NCI-H1694 (cell line): ENCODE data around the gene RHOB.
"Not testable (repeated sequence)": the region's sequence is repeated elsewhere in the genome, so short reads cannot be mapped to it uniquely, and the experiment has no call there.

ENCODE experiments used
- DNase-seq: peaks from one replicate; lab custom pipeline; 2025; lab: John Stamatoyannopoulos, UW

The RHOB gene

GRCh38 chr2:20454036-20454981, 7.4 kb downstream of the RHOB start:
- DNase-seq: no peak

GRCh38 chr2:20455076-20455587, 8.3 kb downstream of the RHOB start:
- no peak for DNase-seq

DNA sequence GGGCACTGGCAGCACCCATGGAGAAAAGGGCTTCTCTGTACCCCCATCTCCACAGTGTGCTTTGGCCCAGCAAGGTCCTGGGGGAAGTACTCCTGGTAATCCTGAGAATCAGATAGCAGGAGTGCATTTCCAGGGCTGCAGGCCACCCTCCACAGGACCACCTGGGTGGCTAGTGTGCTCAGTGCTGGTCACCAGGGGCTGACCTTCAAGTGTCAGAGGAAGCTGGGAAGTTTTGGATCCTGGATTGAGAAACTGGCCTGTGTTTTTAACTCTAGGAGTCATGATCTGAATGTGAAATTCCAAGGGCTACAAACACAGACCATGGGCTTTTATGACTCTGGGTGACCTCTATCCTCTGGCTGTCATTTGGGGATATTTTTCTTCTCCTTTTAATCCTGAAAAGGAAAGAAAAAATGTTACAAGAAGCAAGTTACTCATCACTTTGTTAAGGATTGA, 9.3 kb downstream of the RHOB start:
- DNase-seq: no peak

GRCh38 chr2:20456636-20457426, 10.0 kb downstream of the RHOB start:
- DNase-seq: no peak

DNA sequence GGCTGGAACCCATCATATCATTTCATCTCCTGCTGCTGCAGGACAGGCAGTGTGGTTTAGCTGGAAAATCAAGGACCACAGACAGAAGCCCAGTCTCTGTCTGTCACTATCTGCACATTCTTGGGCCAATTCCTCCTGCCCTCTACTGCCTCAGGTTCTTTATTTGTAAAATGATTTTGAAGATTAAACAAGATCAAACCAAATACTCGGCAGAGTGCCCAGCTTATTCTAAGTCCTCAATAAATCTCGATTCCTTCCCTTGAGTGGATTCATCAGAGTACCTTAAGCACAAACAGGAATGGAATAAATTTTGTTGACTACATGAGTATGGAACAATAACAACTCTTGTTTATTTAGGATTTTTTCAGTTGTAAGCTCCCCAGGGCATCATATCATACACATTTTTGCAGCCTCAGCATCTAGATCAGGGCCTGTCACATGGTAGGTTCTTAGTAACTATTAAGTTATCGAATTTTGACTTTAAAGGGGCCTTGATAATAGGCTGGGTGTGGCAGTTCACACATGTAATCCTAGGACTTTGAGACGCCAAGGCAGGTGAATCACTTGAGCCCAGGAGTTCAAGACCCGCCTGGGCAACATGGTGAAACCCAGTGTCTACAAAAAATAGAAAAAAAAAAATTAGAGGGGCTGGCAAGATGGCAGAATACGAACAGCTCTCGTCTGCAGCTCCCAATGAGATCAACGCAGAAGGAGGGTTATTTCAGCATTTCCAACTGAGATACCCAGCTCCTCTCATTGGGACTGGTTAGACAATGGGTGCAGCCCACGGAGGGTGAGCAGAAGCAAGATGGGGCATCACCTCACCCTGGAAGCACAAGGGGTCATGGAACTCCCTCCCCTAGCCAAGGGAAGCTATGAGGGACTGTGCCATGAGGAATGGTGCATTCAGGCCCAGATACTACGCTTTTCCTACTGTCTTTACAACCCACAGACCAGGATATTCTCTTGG, 11.1 kb downstream of the RHOB start:
- no peak for DNase-seq

- not testable (repeated sequence) for DNase-seq
Observed at GRCh38 chr2:20458737-20459484, 12.0 kb downstream of the RHOB start.

- DNase-seq: no peak
Observed at GRCh38 chr2:20465716-20466394, 19.0 kb downstream of the RHOB start.

- no peak for DNase-seq
Observed at GRCh38 chr2:20467789-20468548, 21.1 kb downstream of the RHOB start.

DNA sequence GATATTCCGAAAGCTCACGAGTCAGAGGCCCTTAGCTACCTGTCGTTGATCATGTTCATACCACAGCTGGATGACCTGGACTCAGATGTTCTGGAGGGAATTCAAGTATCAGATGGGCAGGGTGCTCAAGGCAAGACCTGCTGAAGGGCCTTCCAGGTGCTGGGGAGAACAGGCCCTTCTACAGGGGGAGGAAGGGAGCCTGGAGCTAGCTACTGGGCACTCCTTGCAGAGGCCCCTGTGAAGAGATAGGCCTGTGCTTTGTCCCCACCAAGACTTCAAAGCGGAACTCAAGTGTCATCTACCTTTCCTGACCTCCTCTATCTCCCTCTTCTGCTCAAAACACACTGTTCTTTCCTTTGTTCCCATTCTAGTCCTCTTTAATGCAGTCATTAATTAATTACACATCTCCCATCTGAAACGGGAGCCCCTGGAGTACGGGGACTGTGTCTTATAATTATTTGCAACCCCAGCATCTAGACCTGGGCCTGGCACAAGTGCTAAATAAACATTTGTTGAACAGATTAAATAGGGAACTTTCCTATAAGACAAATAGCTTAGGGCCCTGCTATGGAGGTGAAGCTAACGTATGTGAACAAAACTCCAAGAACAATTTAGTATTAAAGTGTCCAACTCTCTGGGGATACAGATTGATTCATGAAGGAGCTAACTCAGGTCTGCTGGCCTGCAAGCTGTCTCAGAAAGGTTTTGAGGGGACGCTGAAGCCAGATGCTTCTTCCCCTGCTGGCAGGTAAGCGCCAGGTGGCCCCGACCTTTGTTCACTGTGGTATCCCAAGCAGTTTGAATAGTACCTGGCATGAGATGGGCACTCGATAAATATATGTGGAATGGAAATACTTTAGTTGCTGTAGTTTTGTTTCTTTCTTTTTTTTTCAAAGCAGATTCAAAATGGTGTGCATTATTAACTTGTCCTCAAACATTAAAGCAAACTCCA, 22.0 kb downstream of the RHOB start:
- no peak for DNase-seq

DNA sequence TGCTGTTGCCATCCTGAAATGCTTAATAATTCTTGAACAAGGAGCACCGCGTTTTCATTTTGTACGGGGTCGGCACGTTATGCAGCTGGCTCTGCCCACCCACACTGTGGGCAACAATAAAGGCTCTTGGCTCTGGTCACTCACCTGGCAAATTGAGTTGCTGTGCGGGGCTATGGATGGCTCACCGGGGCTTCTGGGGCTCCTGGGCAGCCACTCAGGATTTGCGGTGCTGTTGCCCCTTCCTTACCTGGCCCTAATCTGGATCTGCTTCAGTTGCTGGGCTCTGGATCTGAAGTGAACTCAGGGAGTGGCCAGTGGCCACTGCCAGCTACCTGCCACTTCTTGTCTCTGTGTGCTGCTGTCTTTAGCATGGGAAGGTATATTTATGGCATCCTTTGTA, 22.7 kb downstream of the RHOB start:
- no peak for DNase-seq

DNA sequence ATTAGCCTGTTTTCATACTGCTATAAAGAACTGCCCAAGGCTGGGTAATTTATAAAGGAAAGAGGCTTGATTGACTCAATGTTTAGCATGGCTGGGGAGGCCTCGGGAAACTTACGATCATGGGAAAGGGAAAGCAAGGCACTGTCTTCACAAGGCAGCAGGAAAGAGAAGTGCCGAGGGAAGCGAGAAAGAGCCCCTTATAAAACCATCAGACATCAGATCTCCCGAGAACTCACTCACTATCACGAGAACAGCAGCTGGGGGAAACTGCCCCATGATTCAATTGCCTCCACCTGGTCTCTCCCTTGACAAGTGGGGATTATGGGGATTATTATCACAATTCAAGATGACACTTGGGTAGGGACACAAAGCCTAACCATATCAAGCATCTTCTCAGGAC, 23.3 kb downstream of the RHOB start:
- DNase-seq: no peak

DNA sequence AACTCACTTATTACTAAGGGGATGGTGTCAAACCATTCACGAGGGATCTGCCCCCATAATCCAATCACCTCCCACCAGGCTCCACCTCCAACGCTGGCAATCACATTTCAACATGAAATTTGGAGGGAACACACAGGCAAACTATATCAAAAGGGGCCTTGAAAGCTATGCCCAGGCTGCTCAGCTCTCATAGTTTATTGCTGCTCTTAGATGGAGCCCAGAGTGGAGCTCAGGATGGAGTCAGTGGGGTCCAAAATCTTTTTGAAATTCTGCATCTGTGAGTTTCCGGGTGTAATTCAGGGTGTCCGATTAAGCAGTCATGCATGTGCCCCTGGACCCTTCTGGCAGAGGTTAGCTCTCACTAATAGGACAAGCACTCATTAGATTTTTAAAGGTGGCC, 24.3 kb downstream of the RHOB start:
- DNase-seq: no peak

DNA sequence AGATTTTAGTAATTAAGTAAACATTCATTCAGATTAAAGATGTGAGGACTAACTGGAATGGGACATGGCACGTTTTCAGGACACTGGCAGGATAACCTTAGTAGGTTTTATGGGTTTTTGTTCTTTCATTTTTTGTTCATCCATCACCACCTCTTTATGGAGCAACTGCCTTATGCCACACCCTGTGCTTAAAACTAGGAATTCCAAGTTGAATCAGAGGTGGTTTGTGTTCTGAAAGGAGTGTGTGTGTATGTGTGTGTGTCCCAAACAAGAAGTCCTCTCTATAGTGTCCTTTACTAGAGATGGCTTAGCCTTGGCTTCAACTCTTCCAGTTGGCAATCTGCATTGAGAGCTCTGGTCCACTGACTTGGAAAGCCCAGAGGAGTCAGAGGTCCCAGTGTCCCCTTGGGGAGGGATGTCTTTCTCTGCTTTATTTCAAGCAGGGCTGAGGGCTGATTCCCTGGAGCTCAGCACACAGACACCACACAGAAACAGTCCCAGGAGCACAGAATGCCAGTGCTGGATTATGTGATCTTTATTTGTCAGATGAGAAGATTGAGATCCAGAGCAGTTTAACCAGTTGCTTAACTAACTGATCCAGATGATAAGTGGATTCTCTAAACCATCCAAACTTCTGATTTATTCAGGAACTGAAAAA, 25.2 kb downstream of the RHOB start:
- no peak for DNase-seq

DNA sequence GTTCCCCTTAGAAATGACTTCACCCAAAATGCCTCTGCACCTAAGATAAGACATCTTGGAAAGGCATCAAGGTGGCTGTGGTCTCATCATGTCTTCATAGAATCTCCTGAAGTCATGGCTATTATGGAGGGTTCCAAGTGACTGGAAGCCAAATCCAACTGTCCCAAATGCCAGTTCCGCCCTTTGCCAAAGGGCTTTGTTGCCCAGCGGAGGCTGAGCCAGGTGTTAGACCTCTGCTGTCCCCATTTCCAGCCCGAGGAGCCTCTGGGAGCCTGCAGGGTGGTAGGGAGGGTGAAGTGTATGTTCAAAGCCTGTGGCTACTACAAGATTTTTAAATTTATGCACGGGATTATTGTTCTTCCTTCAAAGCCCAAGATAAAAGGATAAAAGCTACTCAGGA, 25.7 kb downstream of the RHOB start:
- DNase-seq: no peak

DNA sequence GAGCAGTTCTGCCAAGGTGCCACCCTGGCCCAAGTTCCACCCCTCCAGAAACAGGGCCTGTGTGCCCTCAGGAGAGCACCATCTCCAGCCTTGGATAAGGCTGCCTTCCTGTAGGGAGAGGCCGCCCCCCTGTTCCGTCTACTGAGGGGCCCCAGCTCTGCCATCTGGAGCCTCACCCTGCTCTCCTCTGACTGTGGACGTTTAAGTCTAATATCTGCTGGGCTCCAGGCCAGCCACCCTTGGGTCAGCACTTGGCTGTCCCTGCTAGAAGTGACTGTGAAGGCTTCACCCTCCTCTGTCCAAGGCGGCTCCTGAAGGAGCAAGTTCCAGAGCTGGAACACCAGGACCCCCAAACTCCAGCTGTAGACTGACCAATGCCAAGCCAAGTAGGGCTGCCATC, 26.3 kb downstream of the RHOB start:
- no peak for DNase-seq

DNA sequence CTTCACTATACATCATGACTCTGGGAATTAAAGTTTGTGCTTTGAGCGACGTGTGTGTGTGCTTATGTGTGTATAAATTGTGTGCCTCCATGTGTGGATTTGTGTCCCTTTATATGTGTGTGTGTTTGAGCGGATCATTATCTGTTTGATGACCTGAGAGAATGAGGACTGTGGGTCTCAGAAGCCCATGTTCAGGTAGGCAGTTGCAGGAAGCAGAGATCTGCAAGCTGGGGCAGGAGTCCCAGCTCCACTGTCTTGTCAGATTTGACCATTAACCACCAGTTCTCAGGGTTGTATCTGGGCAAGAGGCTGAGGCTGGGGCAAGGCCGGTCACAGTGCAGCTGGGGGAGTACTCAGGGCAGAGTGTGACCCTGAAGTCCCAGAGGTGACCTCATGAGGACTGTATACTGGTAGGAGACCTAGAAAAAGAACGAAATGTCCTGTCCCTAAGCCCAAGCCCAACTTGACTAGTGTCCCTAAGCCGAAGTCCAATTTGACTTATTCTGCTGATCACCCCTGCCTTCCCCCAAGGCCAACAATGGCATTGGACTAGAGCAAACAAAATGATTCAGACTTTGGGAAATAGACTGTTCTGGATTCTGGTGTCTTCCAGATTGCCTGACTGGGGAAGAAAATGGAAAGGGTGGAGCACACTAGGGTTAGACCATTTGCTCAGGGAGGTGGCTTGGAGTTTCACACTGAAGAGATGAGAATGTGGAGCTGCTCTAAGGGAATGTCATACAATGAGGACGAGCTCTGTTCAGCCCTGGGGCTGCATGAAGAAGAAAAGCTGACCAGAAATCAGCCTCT, 28.1 kb downstream of the RHOB start:
- no peak for DNase-seq

DNA sequence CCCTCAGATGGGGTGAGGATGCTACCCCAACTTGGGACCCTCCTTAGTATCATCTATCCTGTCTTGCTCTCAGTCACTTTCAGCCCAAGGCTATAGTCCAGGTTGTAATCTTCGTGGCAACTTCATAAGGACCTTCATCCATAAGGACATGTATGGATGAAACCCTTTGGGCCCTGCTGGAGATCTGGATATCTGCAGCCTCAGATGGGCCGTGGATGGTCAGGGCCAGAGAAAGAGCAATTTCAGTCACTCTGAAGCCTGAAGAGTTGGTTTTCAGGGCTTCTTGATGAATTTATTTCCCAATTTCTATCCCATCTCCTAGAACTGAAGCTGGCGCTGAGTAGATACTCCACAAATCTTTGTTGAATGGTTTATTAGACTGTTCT, 28.7 kb downstream of the RHOB start:
- DNase-seq: no peak
